AG10803 (cell line): Measurements from ENCODE around the gene VAT1L.
A peak's percentile ranks its signal among the peaks of the same experiment; 100 is the strongest.

Source experiments
- DNase-seq: peaks from one replicate; pipeline ENCODE4 v3.0.0; 2010; ENCODE audit warnings: low read depth
- H3K4me3 ChIP-seq: 2 replicates; pipeline ENCODE4 v1.5.1; 2011; ENCODE audit warnings: mild to moderate bottlenecking, low read length, control low read depth
- TF ChIP-seq, protein P1 (sequence below): conservative IDR thresholded peaks from 2 replicates; pipeline ENCODE4 v1.5.1; 2011; ENCODE audit warnings: mild to moderate bottlenecking, low read length, control low read depth, inconsistent platforms

VAT1L gene

DNA sequence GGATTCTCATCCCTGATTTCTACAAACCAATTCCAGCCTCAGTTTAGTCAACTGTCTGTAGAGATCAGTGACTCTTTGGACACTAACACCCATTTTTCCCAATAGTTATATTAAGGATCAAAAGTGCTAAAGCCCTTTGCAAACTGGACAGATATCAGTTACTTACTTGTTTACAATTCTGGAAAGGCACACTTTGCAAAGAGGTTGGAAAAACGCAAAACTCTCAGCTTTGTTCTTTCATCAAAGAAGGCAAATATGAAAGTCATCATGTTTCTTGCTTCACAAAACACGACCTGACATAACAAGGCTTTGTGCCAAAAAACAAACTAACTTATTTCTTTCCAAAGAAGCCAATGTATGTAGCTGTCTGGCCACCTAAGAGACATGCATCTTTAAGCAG lies 26.1 kb upstream of the VAT1L start:
- H3K4me3 ChIP-seq: no peak overlapping the region
- TF ChIP-seq, protein P1, sequence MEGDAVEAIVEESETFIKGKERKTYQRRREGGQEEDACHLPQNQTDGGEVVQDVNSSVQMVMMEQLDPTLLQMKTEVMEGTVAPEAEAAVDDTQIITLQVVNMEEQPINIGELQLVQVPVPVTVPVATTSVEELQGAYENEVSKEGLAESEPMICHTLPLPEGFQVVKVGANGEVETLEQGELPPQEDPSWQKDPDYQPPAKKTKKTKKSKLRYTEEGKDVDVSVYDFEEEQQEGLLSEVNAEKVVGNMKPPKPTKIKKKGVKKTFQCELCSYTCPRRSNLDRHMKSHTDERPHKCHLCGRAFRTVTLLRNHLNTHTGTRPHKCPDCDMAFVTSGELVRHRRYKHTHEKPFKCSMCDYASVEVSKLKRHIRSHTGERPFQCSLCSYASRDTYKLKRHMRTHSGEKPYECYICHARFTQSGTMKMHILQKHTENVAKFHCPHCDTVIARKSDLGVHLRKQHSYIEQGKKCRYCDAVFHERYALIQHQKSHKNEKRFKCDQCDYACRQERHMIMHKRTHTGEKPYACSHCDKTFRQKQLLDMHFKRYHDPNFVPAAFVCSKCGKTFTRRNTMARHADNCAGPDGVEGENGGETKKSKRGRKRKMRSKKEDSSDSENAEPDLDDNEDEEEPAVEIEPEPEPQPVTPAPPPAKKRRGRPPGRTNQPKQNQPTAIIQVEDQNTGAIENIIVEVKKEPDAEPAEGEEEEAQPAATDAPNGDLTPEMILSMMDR: no peak
- DNase-seq: no peak

- no peak overlapping the region for H3K4me3 ChIP-seq
- TF ChIP-seq, protein P1: no peak
- no peak for DNase-seq
Measured at GRCh38 chr16:77763994-77764393, 24.4 kb upstream of the VAT1L start.

- no peak overlapping the region for H3K4me3 ChIP-seq
- TF ChIP-seq, protein P1: no peak
- no peak for DNase-seq
Measured at GRCh38 chr16:77767211-77767610, 21.2 kb upstream of the VAT1L start.

GRCh38 chr16:77767826-77768225 lies 20.5 kb upstream of the VAT1L start:
- no peak for DNase-seq
- TF ChIP-seq, protein P1: no peak
- H3K4me3 ChIP-seq: no peak overlapping the region

DNA sequence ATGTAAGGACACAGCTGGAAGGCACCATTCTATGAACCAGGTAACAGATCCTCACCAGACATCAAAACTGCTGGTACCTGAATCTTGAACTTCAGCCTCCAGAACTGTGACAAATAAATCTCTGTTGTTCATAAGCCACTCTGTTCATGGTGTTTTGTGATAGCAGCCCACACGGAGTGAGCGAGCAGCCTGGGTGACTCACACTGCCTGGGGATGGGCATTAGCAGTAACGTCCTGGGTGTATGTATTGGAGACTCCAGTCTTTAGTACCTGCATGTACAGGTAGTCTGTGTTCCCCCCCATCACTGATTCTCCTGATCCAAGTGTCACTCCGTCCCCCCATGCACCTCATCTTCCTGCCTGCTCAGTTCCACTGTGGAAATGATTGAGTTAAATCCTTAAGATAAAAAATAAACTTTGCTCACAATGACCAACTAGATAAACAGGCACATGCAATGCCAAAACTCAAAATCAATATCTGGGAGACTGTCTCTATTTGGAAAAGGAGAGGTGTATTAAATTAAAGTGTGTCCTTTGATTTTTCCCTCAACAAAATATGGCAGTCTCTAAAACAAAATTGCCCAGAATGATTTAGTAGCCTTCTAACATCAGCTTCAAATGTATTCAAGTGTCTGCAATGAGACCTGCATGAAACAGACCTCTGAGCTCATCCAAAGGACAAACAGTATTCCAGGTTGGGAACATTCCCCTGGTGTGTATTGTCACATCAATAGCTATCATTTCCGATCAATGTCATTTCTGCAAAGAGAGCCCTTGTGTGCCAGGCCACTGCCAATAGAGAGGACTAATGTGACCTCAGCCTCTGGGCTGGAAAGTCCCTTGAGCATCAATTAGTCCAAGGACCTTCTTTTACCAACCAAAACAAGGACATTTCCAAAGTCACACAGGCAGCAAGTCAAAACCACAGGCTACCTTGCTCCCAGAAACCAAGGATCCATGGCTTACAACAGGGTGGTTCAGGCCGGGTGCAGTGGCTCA lies 12.2 kb upstream of the VAT1L start:
- no peak overlapping the region for H3K4me3 ChIP-seq
- TF ChIP-seq, protein P1: no peak
- no peak for DNase-seq

DNA sequence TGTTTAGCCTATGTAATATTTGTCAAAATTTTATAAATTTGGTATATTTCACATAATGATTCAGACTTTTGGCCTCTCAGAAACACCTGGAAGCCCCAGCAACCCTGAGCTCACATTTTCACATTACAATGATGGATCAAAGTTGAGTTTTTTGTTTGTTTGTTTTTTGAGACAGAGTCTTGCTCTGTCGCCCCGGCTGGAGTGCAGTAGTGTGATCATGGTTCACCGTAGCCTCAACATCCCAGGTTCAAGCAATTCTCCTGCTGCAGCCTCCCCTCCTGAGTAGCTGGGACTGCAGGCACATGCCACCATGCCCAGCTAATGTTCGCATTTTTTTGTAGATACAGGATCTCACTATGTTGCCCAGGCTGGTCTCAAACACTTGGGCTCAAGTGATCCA lies 10.6 kb upstream of the VAT1L start:
- TF ChIP-seq, protein P1: no peak
- no peak overlapping the region for H3K4me3 ChIP-seq

GRCh38 chr16:77780378-77780837 lies 8.0 kb upstream of the VAT1L start:
- H3K4me3 ChIP-seq: no peak overlapping the region
- DNase-seq: peak; percentile 86
- TF ChIP-seq, protein P1: no peak

More for the DNA sequence above, 10.6 kb upstream of the VAT1L start:
- no peak for DNase-seq
